Measurements from ENCODE around the gene DDX27. TPM values are rescaled to one million over a fixed set of nuclear protein-coding genes. Genes with fewer than 3 reads are reported as not detected.

Gene DDX27
- total and polyA plus RNA-seq, 2 of the 8 experiments (the other 6 are each of a cell fraction or from before 2014, with no cell fraction given), result 42.7 to 51.0 TPM

DNA sequence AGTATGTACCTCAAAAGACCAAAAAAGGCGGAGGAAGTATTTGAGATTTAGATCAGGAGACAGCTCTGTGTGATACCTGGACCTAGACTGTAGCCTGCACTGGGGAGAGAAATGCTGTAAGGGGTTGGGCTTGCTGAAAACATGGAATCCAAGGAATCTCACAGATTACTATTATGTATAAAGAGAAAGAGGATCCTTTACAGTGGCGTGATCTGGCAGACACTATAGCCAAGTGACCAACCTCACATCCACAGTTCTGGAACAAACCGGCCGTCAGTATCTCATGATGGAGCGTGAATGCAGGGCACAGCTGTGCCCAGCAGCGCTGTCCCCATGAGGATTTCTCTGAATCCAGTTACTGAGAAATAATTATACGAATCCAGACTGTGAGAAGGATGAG, 12.3 kb downstream of the DDX27 start:
- H3K23me2 ChIP-seq (ENCODE audit: low read depth, low read length), result no peaks in the 10 kb centered on the region
- DNase-seq (ENCODE audit: low read depth in 1 of 2, low spot score in 2 of 2), result no peak
- H2BK15ac ChIP-seq (ENCODE audit: low read length), result no peak overlapping the region
- H2AFZ ChIP-seq (ENCODE audit: low read length), result no peak overlapping the region
- H3K79me2 ChIP-seq (ENCODE audit: control insufficient read depth in 1 of 2, insufficient read depth in 2 of 2, low read length in 2 of 2), result no peaks in the 10 kb centered on the region
- H2BK5ac ChIP-seq (ENCODE audit: low read depth, low read length), result no peak overlapping the region
- no peaks in the 10 kb centered on the region for H3K27me3 ChIP-seq (replicated peaks in 1 of 4; ENCODE audit: control insufficient read depth in 3 of 4, extremely low read depth in 1 of 4, insufficient read depth in 3 of 4, low read length in 3 of 4)
- no peaks in the 10 kb centered on the region; the same call in 1 of the 2 replicates for H3K79me1 ChIP-seq (ENCODE audit: low read depth, low read length)
- no peak overlapping the region for H4K8ac ChIP-seq (ENCODE audit: extremely low read depth, insufficient read depth, low read length)
- H3K18ac ChIP-seq (ENCODE audit: extremely low read depth, low read length), result no peak overlapping the region
- no peak overlapping the region for H2BK12ac ChIP-seq (ENCODE audit: low read depth, low read length)
- H3K14ac ChIP-seq (ENCODE audit: insufficient read length), result no peak overlapping the region
- H3K4me2 ChIP-seq (ENCODE audit: insufficient read depth in 1 of 2, low read depth in 2 of 2, low read length in 2 of 2), result no peak overlapping the region
- WGBS, 2 experiments (ENCODE audit: extremely low coverage in 1 of 2, insufficient coverage in 1 of 2, insufficient read length in 1 of 2, insufficient replicate concordance in 2 of 2, low coverage in 1 of 2, low lambda C conversion rate in 2 of 2, missing lambda C conversion rate in 1 of 2), result 95% methylated on average over 7 of the region's 7 CpGs; no CpG with 5 or more reads in 1 of the 2 experiments
- H3K4ac ChIP-seq (replicated peaks; ENCODE audit: insufficient read length, low read depth, low read length), result no peak overlapping the region
- FAIRE-seq, result no peak
- no peaks in the 10 kb centered on the region for H3K9me3 ChIP-seq (ENCODE audit: insufficient read depth in 2 of 2, low read depth in 1 of 2, low read length in 1 of 2)
- H3K23ac ChIP-seq (ENCODE audit: insufficient read length), result no peak overlapping the region
- POLR2A ChIA-PET (ENCODE audit: partially characterized antibody), result interaction anchor here (0.6 to 2.2 kb wide), 2 partner anchors 10 to 12 kb away, joined by 3 to 7 read pairs; partner anchors contain the start of gene DDX27
- CTCF ChIA-PET (ENCODE audit: partially characterized antibody), result interaction anchor here (0.7 to 5.1 kb wide), 3 partner anchors 14 to 660 kb away, joined by 3 to 23 read pairs (median 4); no protein-coding TSS in a partner anchor
- no peak overlapping the region for H2AK5ac ChIP-seq (ENCODE audit: low read depth, low read length)
- peaks cover 37 to 70% (median 56%) of the 10 kb centered on the region in 4 experiments for H3K36me3 ChIP-seq (ENCODE audit: control insufficient read depth in 2 of 4, insufficient read depth in 4 of 4, low read length in 3 of 4)
- H4K91ac ChIP-seq (replicated peaks; ENCODE audit: insufficient read length, low read length), result no peak overlapping the region
- H3K27ac ChIP-seq (ENCODE audit: low read depth, low read length), result no peak overlapping the region
- no peak overlapping the region for H3K4me3 ChIP-seq (ENCODE audit: extremely low read depth in 1 of 4, insufficient read depth in 2 of 4, low read depth in 3 of 4, low read length in 4 of 4)
- no peak overlapping the region for H2BK20ac ChIP-seq (ENCODE audit: low read length)
- no peak overlapping the region for H2BK120ac ChIP-seq (replicated peaks; ENCODE audit: low read depth, low read length)
- H3K56ac ChIP-seq (replicated peaks; ENCODE audit: insufficient read length, low read depth, low read length), result no peak overlapping the region
- no peak overlapping the region for H4K5ac ChIP-seq (ENCODE audit: insufficient read length, low read depth, low read length)
- H4K20me1 ChIP-seq (replicated peaks in 1 of 2; ENCODE audit: control insufficient read depth in 1 of 2, insufficient read depth in 2 of 2, low read length in 2 of 2), result peaks cover 0 to 4% of the 10 kb centered on the region in 2 experiments
- no peaks in the 10 kb centered on the region for H3K4me1 ChIP-seq (replicated peaks in 1 of 4; ENCODE audit: control insufficient read depth in 3 of 4, insufficient read depth in 4 of 4, low read length in 3 of 4)
- H3K9ac ChIP-seq (replicated peaks in 1 of 4; ENCODE audit: extremely low read depth in 1 of 4, low read depth in 3 of 4, low read length in 3 of 4), result no peak overlapping the region
- TF ChIP-seq FOSL1 (IDR thresholded peaks at IDR 0.05; ENCODE audit: insufficient read depth, low read depth, low read length), result no peak
- no peak for TF ChIP-seq TAF1 (IDR thresholded peaks at IDR 0.05; ENCODE audit: low read depth, low read length)
- TF ChIP-seq EGR1 (IDR thresholded peaks at IDR 0.05; ENCODE audit: borderline replicate concordance, low read depth, low read length), result no peak
- TF ChIP-seq SIX5 (IDR thresholded peaks at IDR 0.05; ENCODE audit: low read depth, low read length), result no peak
- TF ChIP-seq YY1 (IDR thresholded peaks at IDR 0.05; ENCODE audit: low read depth, low read length), result no peak
- no peak for TF ChIP-seq SAP30 (IDR thresholded peaks at IDR 0.05; ENCODE audit: insufficient read depth, insufficient replicate concordance, low read length)
- no peak for TF ChIP-seq SUZ12 (IDR thresholded peaks at IDR 0.05; ENCODE audit: low read length)
- no peak for TF ChIP-seq RAD21 (IDR thresholded peaks at IDR 0.05 in 1 of 2, conservative IDR thresholded peaks at IDR 0.05 in 1 of 2; ENCODE audit: low read depth in 2 of 2, low read length in 2 of 2)
- no peak for TF ChIP-seq JUN (IDR thresholded peaks at IDR 0.05; ENCODE audit: low read depth, low read length)
- TF ChIP-seq KDM4A (IDR thresholded peaks at IDR 0.05; ENCODE audit: low read depth, low read length, severe bottlenecking), result no peak
- no peak for TF ChIP-seq POLR2A (IDR thresholded peaks at IDR 0.05; ENCODE audit: control extremely low read depth in 1 of 2, low read depth in 2 of 2, low read length in 2 of 2)
- TF ChIP-seq GTF2F1 (IDR thresholded peaks at IDR 0.05; ENCODE audit: borderline replicate concordance, low read depth, low read length), result no peak
- TF ChIP-seq RFX5 (IDR thresholded peaks at IDR 0.05; ENCODE audit: borderline replicate concordance, low read depth, low read length), result no peak
- TF ChIP-seq RNF2 (IDR thresholded peaks at IDR 0.05; ENCODE audit: borderline replicate concordance, low read depth, low read length, missing control alignments, poor library complexity, severe bottlenecking), result no peak

Measured in H1 (cell line).